GM18499 (cell line): ENCODE measurements around the gene CALML5.

Experiments
- ATAC-seq: cut with Tn5 transposase; IDR thresholded peaks from one replicate; pipeline ENCODE4 v1.9.1; 2021; ENCODE audit warnings: moderate number of reproducible peaks; ENCODE audit not compliant: insufficient read depth, unreplicated experiment

Gene CALML5

GRCh38 chr10:5503477-5503835 lies 4.1 kb upstream of the CALML5 start:
- ATAC-seq: no peak

- ATAC-seq: no peak
Measured at GRCh38 chr10:5502571-5503476, 3.5 kb upstream of the CALML5 start.

GRCh38 chr10:5502061-5502521 lies 2.7 kb upstream of the CALML5 start:
- no peak for ATAC-seq

GRCh38 chr10:5500910-5501309 lies 1.5 kb upstream of the CALML5 start:
- no peak for ATAC-seq

GRCh38 chr10:5500162-5500670 lies 846 bp upstream of the CALML5 start:
- no peak for ATAC-seq

GRCh38 chr10:5498791-5499492 lies 428 bp downstream of the CALML5 start:
- ATAC-seq: no peak

- ATAC-seq: no peak
Measured at GRCh38 chr10:5497948-5498730, 1.2 kb downstream of the CALML5 start.

GRCh38 chr10:5497289-5497688 lies 2.1 kb downstream of the CALML5 start:
- no peak for ATAC-seq

GRCh38 chr10:5496261-5497250 lies 2.8 kb downstream of the CALML5 start:
- no peak for ATAC-seq

GRCh38 chr10:5494611-5495010 lies 4.8 kb downstream of the CALML5 start:
- ATAC-seq: no peak

- no peak for ATAC-seq
Measured at GRCh38 chr10:5493691-5494090, 5.7 kb downstream of the CALML5 start.

GRCh38 chr10:5492929-5493576 lies 6.3 kb downstream of the CALML5 start:
- ATAC-seq: no peak

GRCh38 chr10:5492322-5492855 lies 7.0 kb downstream of the CALML5 start:
- ATAC-seq: no peak

GRCh38 chr10:5491477-5491876 lies 7.9 kb downstream of the CALML5 start:
- no peak for ATAC-seq

- ATAC-seq: no peak
Measured at GRCh38 chr10:5490698-5491464, 8.5 kb downstream of the CALML5 start.

GRCh38 chr10:5490032-5490431 lies 9.3 kb downstream of the CALML5 start:
- ATAC-seq: no peak

GRCh38 chr10:5488272-5489161 lies 10.9 kb downstream of the CALML5 start:
- ATAC-seq: no peak
